ENCODE results near the gene CDC73. TPM values are rescaled to one million over a fixed set of nuclear protein-coding genes. Genes with fewer than 3 reads are reported as not detected.

The CDC73 gene
- total RNA-seq, 1 experiment from 2014 or later, result 78.2 TPM

DNA sequence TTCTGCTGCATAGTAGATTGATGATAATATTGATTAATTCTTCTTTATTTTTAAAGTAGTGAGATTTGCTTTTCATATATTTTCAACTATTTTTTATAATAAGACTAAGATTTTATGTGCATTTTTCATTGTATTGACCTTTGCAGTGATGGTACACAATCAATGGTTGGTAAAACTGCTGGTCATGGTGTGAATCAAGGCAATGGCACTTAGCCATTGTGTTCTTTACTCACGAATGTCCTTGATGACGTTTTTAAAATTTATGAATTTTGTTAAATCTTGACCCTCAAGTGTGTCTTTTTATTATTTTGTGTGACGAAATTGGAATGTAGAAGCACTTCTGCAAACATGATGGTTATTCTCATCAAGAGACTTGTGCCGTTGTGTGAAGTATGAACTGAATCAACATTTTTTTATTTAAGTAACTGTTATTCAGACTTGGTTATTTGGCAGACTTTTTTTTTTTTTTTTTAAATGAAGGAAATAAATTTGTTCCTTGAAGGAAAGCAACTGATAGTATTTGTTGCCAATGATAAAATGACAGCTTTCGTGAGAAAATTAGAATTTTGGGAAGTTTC lies 22.6 kb downstream of the CDC73 start:
- no TSS peak for BruUV-seq (replicated peaks)
- H3K9me3 ChIP-seq (ENCODE audit: control insufficient read depth, insufficient read depth, low read depth, low read length), result no peaks in the 10 kb centered on the region
- in situ Hi-C loops (cut with HindIII; ENCODE audit: low pct_unique_long_range_greater_than_20kb, low sequenced_read_pairs) (no loop called here), intact Hi-C loops (cut with micrococcal nuclease; ENCODE audit: unreplicated experiment) (no loop called here)
- CTCF ChIA-PET, result interaction anchor here (1.2 kb wide), 1 partner anchor 18 kb away, joined by 3 read pairs; no protein-coding TSS in a partner anchor
- TF ChIP-seq SIN3A (IDR thresholded peaks at IDR 0.05; ENCODE audit: borderline replicate concordance, insufficient read depth, low read depth, low read length) (no peak), TCF7L2 (IDR thresholded peaks at IDR 0.05; ENCODE audit: low read depth, low read length) (no peak), POLR2AphosphoS5 (IDR thresholded peaks at IDR 0.05; ENCODE audit: low read depth, low read length) (no peak)
- TF ChIP-seq, protein P1, sequence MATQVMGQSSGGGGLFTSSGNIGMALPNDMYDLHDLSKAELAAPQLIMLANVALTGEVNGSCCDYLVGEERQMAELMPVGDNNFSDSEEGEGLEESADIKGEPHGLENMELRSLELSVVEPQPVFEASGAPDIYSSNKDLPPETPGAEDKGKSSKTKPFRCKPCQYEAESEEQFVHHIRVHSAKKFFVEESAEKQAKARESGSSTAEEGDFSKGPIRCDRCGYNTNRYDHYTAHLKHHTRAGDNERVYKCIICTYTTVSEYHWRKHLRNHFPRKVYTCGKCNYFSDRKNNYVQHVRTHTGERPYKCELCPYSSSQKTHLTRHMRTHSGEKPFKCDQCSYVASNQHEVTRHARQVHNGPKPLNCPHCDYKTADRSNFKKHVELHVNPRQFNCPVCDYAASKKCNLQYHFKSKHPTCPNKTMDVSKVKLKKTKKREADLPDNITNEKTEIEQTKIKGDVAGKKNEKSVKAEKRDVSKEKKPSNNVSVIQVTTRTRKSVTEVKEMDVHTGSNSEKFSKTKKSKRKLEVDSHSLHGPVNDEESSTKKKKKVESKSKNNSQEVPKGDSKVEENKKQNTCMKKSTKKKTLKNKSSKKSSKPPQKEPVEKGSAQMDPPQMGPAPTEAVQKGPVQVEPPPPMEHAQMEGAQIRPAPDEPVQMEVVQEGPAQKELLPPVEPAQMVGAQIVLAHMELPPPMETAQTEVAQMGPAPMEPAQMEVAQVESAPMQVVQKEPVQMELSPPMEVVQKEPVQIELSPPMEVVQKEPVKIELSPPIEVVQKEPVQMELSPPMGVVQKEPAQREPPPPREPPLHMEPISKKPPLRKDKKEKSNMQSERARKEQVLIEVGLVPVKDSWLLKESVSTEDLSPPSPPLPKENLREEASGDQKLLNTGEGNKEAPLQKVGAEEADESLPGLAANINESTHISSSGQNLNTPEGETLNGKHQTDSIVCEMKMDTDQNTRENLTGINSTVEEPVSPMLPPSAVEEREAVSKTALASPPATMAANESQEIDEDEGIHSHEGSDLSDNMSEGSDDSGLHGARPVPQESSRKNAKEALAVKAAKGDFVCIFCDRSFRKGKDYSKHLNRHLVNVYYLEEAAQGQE (IDR thresholded peaks at IDR 0.05; ENCODE audit: insufficient read depth in 1 of 2, low read depth in 2 of 2, low read length in 1 of 2), result no peak
- TF ChIP-seq, protein P2, sequence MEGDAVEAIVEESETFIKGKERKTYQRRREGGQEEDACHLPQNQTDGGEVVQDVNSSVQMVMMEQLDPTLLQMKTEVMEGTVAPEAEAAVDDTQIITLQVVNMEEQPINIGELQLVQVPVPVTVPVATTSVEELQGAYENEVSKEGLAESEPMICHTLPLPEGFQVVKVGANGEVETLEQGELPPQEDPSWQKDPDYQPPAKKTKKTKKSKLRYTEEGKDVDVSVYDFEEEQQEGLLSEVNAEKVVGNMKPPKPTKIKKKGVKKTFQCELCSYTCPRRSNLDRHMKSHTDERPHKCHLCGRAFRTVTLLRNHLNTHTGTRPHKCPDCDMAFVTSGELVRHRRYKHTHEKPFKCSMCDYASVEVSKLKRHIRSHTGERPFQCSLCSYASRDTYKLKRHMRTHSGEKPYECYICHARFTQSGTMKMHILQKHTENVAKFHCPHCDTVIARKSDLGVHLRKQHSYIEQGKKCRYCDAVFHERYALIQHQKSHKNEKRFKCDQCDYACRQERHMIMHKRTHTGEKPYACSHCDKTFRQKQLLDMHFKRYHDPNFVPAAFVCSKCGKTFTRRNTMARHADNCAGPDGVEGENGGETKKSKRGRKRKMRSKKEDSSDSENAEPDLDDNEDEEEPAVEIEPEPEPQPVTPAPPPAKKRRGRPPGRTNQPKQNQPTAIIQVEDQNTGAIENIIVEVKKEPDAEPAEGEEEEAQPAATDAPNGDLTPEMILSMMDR (IDR thresholded peaks at IDR 0.05), result no peak
- H3K27me3 ChIP-seq (ENCODE audit: control insufficient read depth, insufficient read depth, low read length), result no peaks in the 10 kb centered on the region
- no peaks in the 10 kb centered on the region for H3K4me1 ChIP-seq (ENCODE audit: control insufficient read depth, insufficient read depth, low read length)
- ATAC-seq (no peak), DNase-seq (ENCODE audit: low read depth, low spot score) (no peak)
- no peak overlapping the region for H3K4me3 ChIP-seq (ENCODE audit: low read depth in 2 of 2, low read length in 2 of 2)
- POLR2A ChIA-PET, result no interaction called here
- H3K27ac ChIP-seq (ENCODE audit: low read length), result no peak overlapping the region
- peaks cover 52% of the 10 kb centered on the region for H3K36me3 ChIP-seq (ENCODE audit: control insufficient read depth, insufficient read depth, low read length)

DNA sequence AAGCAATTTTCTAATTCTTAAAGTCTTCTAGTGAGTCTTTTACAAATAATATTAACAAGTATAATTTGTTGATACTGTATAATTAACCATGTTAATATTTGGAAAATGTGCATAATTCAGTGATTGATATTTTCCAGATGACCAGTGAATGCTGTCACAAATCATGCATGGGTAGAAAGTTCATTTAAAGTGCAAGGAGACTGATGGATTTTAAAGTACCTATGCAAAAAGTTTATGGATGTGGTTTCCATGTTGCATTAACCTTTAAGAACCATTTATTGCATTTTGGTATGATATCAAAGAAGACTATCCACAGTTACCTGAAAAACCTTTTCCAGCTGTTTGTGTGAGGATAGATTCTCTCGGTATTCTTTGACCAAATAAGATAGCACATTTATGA lies 23.2 kb downstream of the CDC73 start:
- in situ Hi-C loops (cut with HindIII; ENCODE audit: low pct_unique_long_range_greater_than_20kb, low sequenced_read_pairs), result no loop called here
- TF ChIP-seq, protein P1 (IDR thresholded peaks at IDR 0.05; ENCODE audit: insufficient read depth in 1 of 2, low read depth in 2 of 2, low read length in 1 of 2), result no peak
- TF ChIP-seq, protein P2 (IDR thresholded peaks at IDR 0.05), result no peak
- no peak for TF ChIP-seq POLR2AphosphoS5 (IDR thresholded peaks at IDR 0.05; ENCODE audit: low read depth, low read length)
- TF ChIP-seq SIN3A (IDR thresholded peaks at IDR 0.05; ENCODE audit: borderline replicate concordance, insufficient read depth, low read depth, low read length), result no peak
- TF ChIP-seq TCF7L2 (IDR thresholded peaks at IDR 0.05; ENCODE audit: low read depth, low read length), result no peak

More for the DNA sequence above, 23.2 kb downstream of the CDC73 start:
- peaks cover 52% of the 10 kb centered on the region for H3K36me3 ChIP-seq (ENCODE audit: control insufficient read depth, insufficient read depth, low read length)
- no peak overlapping the region for H3K4me3 ChIP-seq (ENCODE audit: low read depth in 2 of 2, low read length in 2 of 2)
- H3K4me1 ChIP-seq (ENCODE audit: control insufficient read depth, insufficient read depth, low read length), result no peaks in the 10 kb centered on the region
- H3K27me3 ChIP-seq (ENCODE audit: control insufficient read depth, insufficient read depth, low read length), result no peaks in the 10 kb centered on the region
- DNase-seq (ENCODE audit: low read depth, low spot score) (no peak), ATAC-seq (no peak)
- intact Hi-C loops (cut with micrococcal nuclease; ENCODE audit: unreplicated experiment), result no loop called here
- no peaks in the 10 kb centered on the region for H3K9me3 ChIP-seq (ENCODE audit: control insufficient read depth, insufficient read depth, low read depth, low read length)
- no TSS peak for BruUV-seq (replicated peaks)
- H3K27ac ChIP-seq (ENCODE audit: low read length), result no peak overlapping the region
- ChIA-PET POLR2A (no interaction called here), CTCF (no interaction called here)
